Right lobe of liver (tissue), 6 donors: Measurements from ENCODE around the gene PPFIBP1. TPM values are rescaled to one million over a fixed set of nuclear protein-coding genes. Genes with fewer than 3 reads are reported as not detected.
A peak's percentile ranks its signal among the peaks of the same experiment; 100 is the strongest.

ENCODE experiments used
- ATAC-seq, 4 donors: fragments of 200-7000 bp; cut with Tn5 transposase; one replicate each; pipeline ENCODE4 v1.9.1; 2020; ENCODE audit warnings: mild to moderate bottlenecking in 4 of 4, moderate library complexity in 4 of 4
- DNase-seq, 3 donors: peaks; one replicate each; pipeline ENCODE4 v3.0.0-alpha.2; 2020
- H3K27ac ChIP-seq, 3 donors: fragments of 200-600 bp; one replicate each; pipeline ENCODE4 v1.8.0; 2022
- H3K27me3 ChIP-seq, 2 donors: fragments of 200-600 bp; one replicate each; pipeline ENCODE4 v1.8.0; 2022
- H3K36me3 ChIP-seq, 4 donors: fragments of 200-600 bp; sonication (generic) in 1 of 4; one replicate each; pipeline versions ENCODE4 v1.5.1 to v1.8.0; 2017 to 2022; ENCODE audit warnings: control low read depth in 1 of 4
- H3K4me1 ChIP-seq, 4 donors: fragments of 200-600 bp; sonication (generic) in 1 of 4; one replicate each; pipeline versions ENCODE4 v1.5.1 to v1.8.0; 2017 to 2022; ENCODE audit warnings: control low read depth in 1 of 4
- H3K4me3 ChIP-seq, 3 donors: fragments of 200-600 bp; one replicate each; pipeline ENCODE4 v1.8.0; 2022
- H3K9me3 ChIP-seq, 4 donors: fragments of 200-600 bp; sonication (generic) in 1 of 4; one replicate each; pipeline versions ENCODE4 v1.5.1 to v1.8.0; 2017 to 2022; ENCODE audit warnings: control low read depth in 1 of 4
- POLR2A ChIP-seq: fragments of 450-650 bp; IDR thresholded peaks from one replicate; pipeline ENCODE4 v1.6.1; 2017; ENCODE audit warnings: antibody characterized with exemption, mild to moderate bottlenecking
- WGBS: methylation state at CpG from one replicate; pipeline ENCODE4 v1.1.6; 2018; ENCODE audit warnings: low coverage, low lambda C conversion rate; ENCODE audit not compliant: insufficient coverage; ENCODE audit errors: missing lambda C conversion rate; 5-methylcytosine and 5-hydroxymethylcytosine counted together
- intact Hi-C, 2 donors: fragments of 100-400 bp; cut with DNase I; formaldehyde crosslinking; loops; one replicate each; pipeline versions ENCODE4 v1.11.2 to v1.14.1; 2022
- total RNA-seq, 6 experiments: library from RNA; depleted of rRNA in 2 of 6; stranded (reverse); fragments of >200 nt in 2 of 6; fragmentation: NEBNext Ultra II Directional in 3 of 6; extraction: Animal tissue kit (Norgen Biotek cat#: 25700) in 3 of 6; gene quantifications; one replicate each; pipeline versions ENCODE4 v1.1.0 to v1.2.4, GENCODE V29; 2016 to 2023
- TF ChIP-seq, protein P1 (sequence below), 4 donors: fragments of 200-600 bp in 3 of 4; fragments of 450-650 bp in 1 of 4; IDR thresholded peaks; one replicate each; pipeline versions ENCODE4 v1.5.1 to v1.8.0; 2016 to 2022; ENCODE audit warnings: antibody characterized with exemption in 4 of 4, mild to moderate bottlenecking in 2 of 4
- donor health status: DM: no; HTN: yes; CAD: no.
- donor health status: DM: no; HTN: no; CAD: no.
- donor health status: DM: no; HTN: no; CAD: no.
- donor health status: DM: no; HTN: yes; CAD: no.
- donor health status: DM: no; HTN: yes; CAD: no.

The PPFIBP1 gene
- total RNA-seq, 6 experiments from 2014 or later, result 24.1 to 53.9 (median 35.8) TPM

DNA sequence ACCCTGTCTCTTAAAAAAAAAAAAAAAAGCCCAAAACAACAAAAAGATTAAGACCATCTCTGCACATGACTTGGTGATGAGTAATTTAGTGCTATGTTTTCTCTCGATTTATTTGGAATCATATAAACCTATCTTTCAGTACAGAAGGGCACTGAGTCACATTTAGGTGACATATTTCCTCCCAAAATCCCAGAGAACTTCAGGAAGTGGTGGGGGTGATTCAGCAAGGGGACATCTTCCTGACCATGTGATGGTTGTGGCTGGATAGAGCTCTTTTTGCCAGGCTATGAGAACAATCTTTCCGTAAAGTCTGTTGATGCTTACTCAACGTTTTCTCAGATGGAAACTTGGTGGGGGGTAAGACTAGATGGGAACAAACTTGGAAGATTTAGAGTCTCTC is 50.0 kb downstream of the PPFIBP1 start:
- peaks cover 0 to 27% (median 10%) of the 10 kb centered on the region in 4 donors for H3K4me1 ChIP-seq
- H3K9me3 ChIP-seq, result no peaks in the 10 kb centered on the region
- ATAC-seq (peak in 2 of 4 donors; percentile 46 to 65), DNase-seq (no peak)
- H3K4me3 ChIP-seq, result no peak overlapping the region
- WGBS, result 64% methylated on average over 3 of the region's 3 CpGs
- intact Hi-C loops, result no loop called here
- peak overlapping the region in 1 of 3 donors; percentile 21 for H3K27ac ChIP-seq
- TF ChIP-seq POLR2A, result no peak
- TF ChIP-seq, protein P1, sequence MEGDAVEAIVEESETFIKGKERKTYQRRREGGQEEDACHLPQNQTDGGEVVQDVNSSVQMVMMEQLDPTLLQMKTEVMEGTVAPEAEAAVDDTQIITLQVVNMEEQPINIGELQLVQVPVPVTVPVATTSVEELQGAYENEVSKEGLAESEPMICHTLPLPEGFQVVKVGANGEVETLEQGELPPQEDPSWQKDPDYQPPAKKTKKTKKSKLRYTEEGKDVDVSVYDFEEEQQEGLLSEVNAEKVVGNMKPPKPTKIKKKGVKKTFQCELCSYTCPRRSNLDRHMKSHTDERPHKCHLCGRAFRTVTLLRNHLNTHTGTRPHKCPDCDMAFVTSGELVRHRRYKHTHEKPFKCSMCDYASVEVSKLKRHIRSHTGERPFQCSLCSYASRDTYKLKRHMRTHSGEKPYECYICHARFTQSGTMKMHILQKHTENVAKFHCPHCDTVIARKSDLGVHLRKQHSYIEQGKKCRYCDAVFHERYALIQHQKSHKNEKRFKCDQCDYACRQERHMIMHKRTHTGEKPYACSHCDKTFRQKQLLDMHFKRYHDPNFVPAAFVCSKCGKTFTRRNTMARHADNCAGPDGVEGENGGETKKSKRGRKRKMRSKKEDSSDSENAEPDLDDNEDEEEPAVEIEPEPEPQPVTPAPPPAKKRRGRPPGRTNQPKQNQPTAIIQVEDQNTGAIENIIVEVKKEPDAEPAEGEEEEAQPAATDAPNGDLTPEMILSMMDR (IDR thresholded peaks at IDR 0.05), result no peak
- H3K36me3 ChIP-seq, result no peaks in the 10 kb centered on the region
- H3K27me3 ChIP-seq, result no peaks in the 10 kb centered on the region

DNA sequence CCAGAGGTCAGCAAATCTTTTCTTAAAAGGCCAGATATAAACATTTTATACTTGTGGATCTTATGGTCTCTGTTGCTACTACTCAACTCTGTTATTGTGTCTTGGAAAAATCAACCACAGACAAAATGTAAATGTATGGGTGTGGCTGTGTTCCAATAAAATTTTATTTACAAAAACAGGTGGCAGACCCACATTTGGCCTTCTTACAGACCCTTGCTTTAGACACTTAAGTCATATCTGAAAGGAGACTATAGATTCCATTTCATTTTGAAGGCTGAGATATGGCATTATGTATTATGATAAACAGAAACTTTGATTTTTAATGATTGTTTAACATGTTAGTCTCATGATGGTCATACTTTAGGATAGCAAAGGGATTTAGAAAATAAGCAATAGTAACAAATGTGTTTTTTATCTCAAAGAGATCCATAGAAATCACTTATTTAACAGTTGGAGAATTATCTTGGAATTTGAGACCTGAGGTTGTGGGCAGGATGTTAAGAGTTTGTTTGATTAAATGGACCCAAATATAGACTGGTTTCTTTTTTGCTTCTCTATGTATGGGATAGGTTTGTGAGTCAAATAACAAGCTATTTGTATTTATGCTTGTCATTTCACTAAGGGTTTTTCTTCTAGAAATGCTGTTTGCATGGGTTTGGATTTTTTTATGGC is 51.2 kb downstream of the PPFIBP1 start:
- Histone ChIP-seq H3K4me1 (peaks cover 0 to 27% (median 10%) of the 10 kb centered on the region in 4 donors), H3K4me3 (no peak overlapping the region), H3K9me3 (no peaks in the 10 kb centered on the region), H3K36me3 (no peaks in the 10 kb centered on the region), H3K27ac (no peak overlapping the region), H3K27me3 (no peaks in the 10 kb centered on the region)
- ATAC-seq (no peak), DNase-seq (no peak)
- TF ChIP-seq, protein P1 (IDR thresholded peaks at IDR 0.05), result no peak
- TF ChIP-seq POLR2A, result no peak
- intact Hi-C loops, result no loop called here

DNA sequence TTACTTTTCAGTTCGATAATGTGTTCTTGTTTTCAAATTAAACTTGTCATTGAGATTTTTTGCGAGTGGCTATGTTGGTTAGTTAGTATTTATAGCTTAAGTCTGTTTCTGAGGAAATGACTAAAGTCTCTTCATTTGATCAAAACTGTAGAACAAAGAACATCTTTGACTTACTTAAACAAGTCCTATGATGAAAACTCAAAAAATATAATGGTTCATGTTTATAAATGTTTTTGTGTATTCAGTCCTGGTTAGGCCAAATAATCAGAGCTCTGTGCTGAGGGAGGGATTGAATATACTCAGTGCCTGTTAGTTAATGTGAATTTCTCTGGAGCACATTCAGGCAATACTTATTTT is 51.7 kb downstream of the PPFIBP1 start:
- no peaks in the 10 kb centered on the region for H3K36me3 ChIP-seq
- H3K4me3 ChIP-seq, result no peak overlapping the region
- no peak overlapping the region for H3K27ac ChIP-seq
- 57% methylated on average over 2 of the region's 2 CpGs for WGBS
- ATAC-seq, result no peak
- H3K27me3 ChIP-seq, result no peaks in the 10 kb centered on the region
- no peak for DNase-seq
- no peak for TF ChIP-seq POLR2A
- TF ChIP-seq, protein P1 (IDR thresholded peaks at IDR 0.05), result no peak
- intact Hi-C loops, result no loop called here
- no peaks in the 10 kb centered on the region for H3K9me3 ChIP-seq
- H3K4me1 ChIP-seq, result peaks cover 0 to 27% (median 10%) of the 10 kb centered on the region in 4 donors

DNA sequence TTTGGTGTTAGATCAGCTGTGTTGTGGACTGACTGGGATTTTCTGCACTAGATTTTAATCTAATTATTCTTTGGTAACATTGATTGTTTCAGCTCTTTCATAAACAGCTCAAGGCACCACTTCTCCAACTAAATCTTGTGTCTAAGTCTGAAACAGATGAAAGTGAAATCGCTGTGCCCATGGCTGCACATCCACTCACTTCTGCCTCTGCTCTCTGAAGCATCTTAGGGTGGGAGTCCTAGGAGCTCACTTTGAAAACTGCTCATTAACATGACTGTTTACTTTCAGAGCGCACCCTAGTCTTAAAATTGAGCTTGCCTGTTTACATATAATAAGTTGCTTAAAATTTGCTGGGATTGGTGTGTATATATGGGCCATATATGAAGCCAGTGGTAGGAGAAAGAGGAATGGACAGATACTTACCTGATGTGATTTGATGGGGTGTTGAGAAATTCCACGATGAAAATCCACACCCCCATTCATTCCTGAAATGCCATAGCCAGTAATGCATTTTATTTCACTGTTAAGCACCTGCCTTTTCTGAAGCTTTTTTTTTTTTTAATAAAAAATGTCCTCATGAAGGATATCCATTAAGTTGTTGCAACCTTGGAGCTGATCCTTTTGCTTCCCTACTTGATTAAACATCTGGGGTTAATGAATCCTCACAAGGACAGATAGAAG is 52.8 kb downstream of the PPFIBP1 start:
- intact Hi-C loops, result no loop called here
- ATAC-seq (no peak), DNase-seq (no peak)
- Histone ChIP-seq H3K9me3 (no peaks in the 10 kb centered on the region), H3K4me3 (no peak overlapping the region), H3K4me1 (peaks cover 0 to 24% (median 10%) of the 10 kb centered on the region in 4 donors), H3K36me3 (no peaks in the 10 kb centered on the region), H3K27ac (no peak overlapping the region), H3K27me3 (no peaks in the 10 kb centered on the region)
- WGBS, result 64% methylated on average over 2 of the region's 3 CpGs
- no peak for TF ChIP-seq POLR2A
- TF ChIP-seq, protein P1 (IDR thresholded peaks at IDR 0.05), result no peak
